Measurements from ENCODE around the gene CAMK2D.

DNA sequence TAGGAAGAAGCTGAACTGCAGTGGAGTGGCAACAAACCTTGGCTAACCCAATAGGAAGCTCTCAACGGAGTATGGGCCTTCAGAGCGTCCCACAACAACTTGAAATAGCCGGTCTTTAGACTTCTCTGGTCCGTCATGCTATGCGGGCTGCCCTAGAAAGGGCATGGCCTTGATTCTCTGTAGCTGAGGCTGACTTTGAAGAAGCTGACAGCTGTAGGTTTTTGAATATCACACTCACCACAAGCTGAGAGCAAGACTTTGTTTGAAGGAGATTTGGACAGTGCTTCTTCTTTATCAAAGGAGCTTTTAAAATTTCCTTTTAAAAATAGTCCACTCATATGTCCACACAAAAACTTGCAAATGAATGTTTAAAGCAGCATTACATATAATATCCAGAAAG lies 322.9 kb downstream of the CAMK2D start:
- TF ChIP-seq, protein P1, sequence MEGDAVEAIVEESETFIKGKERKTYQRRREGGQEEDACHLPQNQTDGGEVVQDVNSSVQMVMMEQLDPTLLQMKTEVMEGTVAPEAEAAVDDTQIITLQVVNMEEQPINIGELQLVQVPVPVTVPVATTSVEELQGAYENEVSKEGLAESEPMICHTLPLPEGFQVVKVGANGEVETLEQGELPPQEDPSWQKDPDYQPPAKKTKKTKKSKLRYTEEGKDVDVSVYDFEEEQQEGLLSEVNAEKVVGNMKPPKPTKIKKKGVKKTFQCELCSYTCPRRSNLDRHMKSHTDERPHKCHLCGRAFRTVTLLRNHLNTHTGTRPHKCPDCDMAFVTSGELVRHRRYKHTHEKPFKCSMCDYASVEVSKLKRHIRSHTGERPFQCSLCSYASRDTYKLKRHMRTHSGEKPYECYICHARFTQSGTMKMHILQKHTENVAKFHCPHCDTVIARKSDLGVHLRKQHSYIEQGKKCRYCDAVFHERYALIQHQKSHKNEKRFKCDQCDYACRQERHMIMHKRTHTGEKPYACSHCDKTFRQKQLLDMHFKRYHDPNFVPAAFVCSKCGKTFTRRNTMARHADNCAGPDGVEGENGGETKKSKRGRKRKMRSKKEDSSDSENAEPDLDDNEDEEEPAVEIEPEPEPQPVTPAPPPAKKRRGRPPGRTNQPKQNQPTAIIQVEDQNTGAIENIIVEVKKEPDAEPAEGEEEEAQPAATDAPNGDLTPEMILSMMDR (IDR thresholded peaks at IDR 0.05; ENCODE audit: borderline replicate concordance, extremely low read depth, low read length, poor library complexity, severe bottlenecking) = no peak
- TF ChIP-seq EZH2 (IDR thresholded peaks at IDR 0.05; ENCODE audit: borderline replicate concordance, low read depth, low read length, severe bottlenecking) = no peak

Data from DND-41 (cell line).